ENCODE data around the gene FAM98C. TPM values are rescaled to one million over a fixed set of nuclear protein-coding genes. Genes with fewer than 3 reads are reported as not detected.

Gene FAM98C
- polyA plus RNA-seq, 1 of the 3 experiments (the other 2 are of a cell fraction) = 26.7 TPM

DNA sequence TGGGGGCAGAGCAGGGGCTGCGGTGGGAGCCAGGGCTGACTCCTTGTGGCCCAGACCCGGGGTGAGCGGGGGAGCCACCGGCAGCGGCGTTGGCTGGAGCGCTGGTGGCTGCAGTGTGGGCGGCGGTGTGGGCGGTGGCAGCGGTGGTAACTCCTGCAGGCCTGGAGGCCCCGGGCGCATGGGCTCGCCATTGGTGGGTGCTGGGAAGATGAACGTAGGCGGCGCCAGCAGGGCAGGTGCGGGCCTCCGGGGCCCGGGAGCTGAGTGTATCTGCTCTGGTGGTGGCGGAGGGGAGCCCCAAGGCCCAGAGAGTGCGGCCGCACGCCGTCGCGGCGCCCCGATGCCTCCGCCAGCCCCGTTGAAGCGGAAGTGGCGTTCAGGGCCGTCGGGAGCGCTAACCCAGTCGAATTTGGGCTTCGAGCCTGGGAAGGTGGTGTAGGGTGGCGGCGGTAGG, 17.1 kb upstream of the FAM98C start:
- CTCF ChIA-PET = no interaction called here
- H3K36me3 ChIP-seq (replicated peaks in 1 of 2; ENCODE audit: control insufficient read depth in 1 of 2, insufficient read depth in 2 of 2, low read length in 1 of 2) = peaks cover 10 to 35% of the 10 kb centered on the region in 2 experiments

DNA sequence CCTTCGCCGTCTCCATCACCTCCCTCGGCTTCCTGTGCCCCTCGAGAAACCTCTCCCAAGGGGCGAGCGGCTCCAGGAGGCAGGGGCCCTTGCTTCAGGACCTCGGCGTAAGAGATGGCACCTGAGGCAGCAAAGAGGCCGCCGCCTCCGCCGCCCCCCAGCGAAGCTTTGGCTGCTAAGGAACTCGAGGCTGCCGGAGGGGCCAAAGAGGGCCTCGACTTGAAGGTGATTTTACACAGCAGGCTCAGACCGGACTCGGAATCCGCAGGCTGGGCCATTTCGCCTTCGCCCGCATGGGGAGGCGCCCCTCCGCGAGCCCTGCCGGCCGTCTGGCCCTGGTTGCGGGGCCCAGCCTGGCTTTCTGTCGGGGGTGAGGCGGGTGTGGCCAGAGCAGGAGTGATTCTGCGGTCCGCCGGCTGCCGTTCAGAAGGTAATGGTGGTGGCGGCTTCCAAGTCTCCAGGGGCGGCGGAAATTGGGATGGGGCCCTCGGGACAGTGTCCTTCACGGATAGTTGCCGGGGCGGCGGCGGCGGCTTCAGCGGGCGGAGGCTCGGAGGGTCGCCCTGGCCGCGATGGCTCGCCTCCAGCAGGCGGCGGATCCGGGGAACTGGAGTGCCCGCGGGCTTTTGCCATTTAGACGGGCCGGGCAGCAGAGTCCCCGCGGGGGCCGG, 16.5 kb upstream of the FAM98C start:
- CTCF ChIA-PET = interaction anchor here (1.2 kb wide), 1 partner anchor 544 kb away, joined by 3 read pairs; the partner anchor contains the start of genes MRPS12 and SARS2
- WGBS (ENCODE audit: low lambda C conversion rate) = 89% methylated on average over 36 of the region's 61 CpGs
- POLR2A ChIA-PET = no interaction called here
- Histone ChIP-seq H3K27me3 (ENCODE audit: insufficient read depth) (no peaks in the 10 kb centered on the region), H3K79me2 (ENCODE audit: insufficient read depth) (peaks cover 24% of the 10 kb centered on the region), H3K9ac (peak overlapping the region; percentile 70; the same call in 1 of the 2 replicates), H3K9me2 (no peaks in the 10 kb centered on the region), H3K4me1 (ENCODE audit: control insufficient read depth in 1 of 2, insufficient read depth in 2 of 2, low read depth in 1 of 2, low read length in 1 of 2) (peaks cover 9 to 13% of the 10 kb centered on the region in 2 experiments; a peak in 2 of 4 replicates), H4K20me1 (ENCODE audit: insufficient read depth) (0 out of 2 replicates have a peak, but pooled peaks cover 5% of the 10 kb centered on the region), H3F3A (replicated peaks; ENCODE audit: insufficient read depth) (peaks cover 20% of the 10 kb centered on the region), H2AFZ (ENCODE audit: low read depth) (no peak overlapping the region), H3K4me2 (peak overlapping the region; percentile 98), H3K9me3 (no peaks in the 10 kb centered on the region), H3K4me3 (ENCODE audit: low read depth in 2 of 2, low read length in 1 of 2) (peak overlapping the region in 1 of 2 experiments; percentile 99; a peak in 2 of 4 replicates), H3K27ac (ENCODE audit: low read depth in 2 of 2, low read length in 1 of 2) (peak overlapping the region in 1 of 2 experiments; percentile 95; a peak in 1 of 4 replicates), H3K36me3 (replicated peaks in 1 of 2; ENCODE audit: control insufficient read depth in 1 of 2, insufficient read depth in 2 of 2, low read length in 1 of 2) (peaks cover 13 to 29% of the 10 kb centered on the region in 2 experiments)
- DNase-seq = no peak
- TF ChIP-seq FOXM1 (IDR thresholded peaks at IDR 0.05; ENCODE audit: low read depth) (no peak), FOSL2 (IDR thresholded peaks at IDR 0.05; ENCODE audit: borderline replicate concordance, low read depth) (no peak), ELF1 (IDR thresholded peaks at IDR 0.05) (no peak), IRF3 (IDR thresholded peaks at IDR 0.05; ENCODE audit: low read depth, low read length) (no peak), FOXJ3 (CRISPR knock-in tag; IDR thresholded peaks at IDR 0.05) (no peak), RXRA (IDR thresholded peaks at IDR 0.05; ENCODE audit: borderline replicate concordance, low read depth) (no peak), REST (IDR thresholded peaks at IDR 0.05; ENCODE audit: low read depth, low read length) (no peak), NRF1 (IDR thresholded peaks at IDR 0.05; ENCODE audit: low read depth, low read length) (no peak), YY1 (IDR thresholded peaks at IDR 0.05; ENCODE audit: low read depth) (no peak)

More for the DNA sequence above, 17.1 kb upstream of the FAM98C start:
- no peak overlapping the region for H3K4me3 ChIP-seq (ENCODE audit: low read depth in 2 of 2, low read length in 1 of 2)
- H3K79me2 ChIP-seq (ENCODE audit: insufficient read depth) = peaks cover 18% of the 10 kb centered on the region
- peaks cover 4 to 13% of the 10 kb centered on the region in 2 experiments; a peak in 2 of 4 replicates for H3K4me1 ChIP-seq (ENCODE audit: control insufficient read depth in 1 of 2, insufficient read depth in 2 of 2, low read depth in 1 of 2, low read length in 1 of 2)
- peak; percentile 34 for DNase-seq
- no peak overlapping the region for H3K27ac ChIP-seq (ENCODE audit: low read depth in 2 of 2, low read length in 1 of 2)
- TF ChIP-seq, protein P1, sequence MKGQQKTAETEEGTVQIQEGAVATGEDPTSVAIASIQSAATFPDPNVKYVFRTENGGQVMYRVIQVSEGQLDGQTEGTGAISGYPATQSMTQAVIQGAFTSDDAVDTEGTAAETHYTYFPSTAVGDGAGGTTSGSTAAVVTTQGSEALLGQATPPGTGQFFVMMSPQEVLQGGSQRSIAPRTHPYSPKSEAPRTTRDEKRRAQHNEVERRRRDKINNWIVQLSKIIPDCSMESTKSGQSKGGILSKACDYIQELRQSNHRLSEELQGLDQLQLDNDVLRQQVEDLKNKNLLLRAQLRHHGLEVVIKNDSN (IDR thresholded peaks at IDR 0.05; ENCODE audit: borderline replicate concordance, low read depth) = no peak
- no peak for TF ChIP-seq JUND (IDR thresholded peaks at IDR 0.05)
- TF ChIP-seq CHD2 (IDR thresholded peaks at IDR 0.05; ENCODE audit: low read length, partially characterized antibody) = no peak
- TF ChIP-seq FOXM1 (IDR thresholded peaks at IDR 0.05; ENCODE audit: low read depth) = no peak
- TF ChIP-seq GATA2 (CRISPR knock-in tag; IDR thresholded peaks at IDR 0.05) = no peak
- TF ChIP-seq TCF12 (IDR thresholded peaks at IDR 0.05) = no peak
- TF ChIP-seq ZBTB33 (IDR thresholded peaks at IDR 0.05; ENCODE audit: borderline replicate concordance, low read depth) = no peak
- no peak for TF ChIP-seq EP300 (IDR thresholded peaks at IDR 0.05; ENCODE audit: borderline replicate concordance in 1 of 2, low read depth in 1 of 2, low read length in 1 of 2)
- no peak for TF ChIP-seq MAX (IDR thresholded peaks at IDR 0.05; ENCODE audit: low read depth)
- TF ChIP-seq SIN3A (IDR thresholded peaks at IDR 0.05; ENCODE audit: borderline replicate concordance, low read depth, low read length) = no peak
- no peak for TF ChIP-seq POLR2AphosphoS5 (IDR thresholded peaks at IDR 0.05; ENCODE audit: low read depth, low read length)
- no peak overlapping the region for H3K4me2 ChIP-seq
- peaks cover 18% of the 10 kb centered on the region for H3F3A ChIP-seq (replicated peaks; ENCODE audit: insufficient read depth)
- no peak overlapping the region for H2AFZ ChIP-seq (ENCODE audit: low read depth)
- H3K27me3 ChIP-seq (ENCODE audit: insufficient read depth) = no peaks in the 10 kb centered on the region
- H3K9ac ChIP-seq = no peak overlapping the region
- WGBS (ENCODE audit: low lambda C conversion rate) = 97% methylated on average over 39 of the region's 40 CpGs
- H3K9me2 ChIP-seq = no peaks in the 10 kb centered on the region
- H4K20me1 ChIP-seq (ENCODE audit: insufficient read depth) = 0 out of 2 replicates have a peak, but pooled peaks cover 5% of the 10 kb centered on the region
- POLR2A ChIA-PET = interaction anchor here (0.9 to 1.5 kb wide), 2 partner anchors 10 to 12 kb away, joined by 3 to 6 read pairs; partner anchors contain the start of gene PSMD8
- no peaks in the 10 kb centered on the region for H3K9me3 ChIP-seq
